ACHN (cell line): ENCODE data around the gene DARS2.
A peak's percentile ranks its signal among the peaks of the same experiment; 100 is the strongest.
"Not testable (repeated sequence)": the region's sequence is repeated elsewhere in the genome, so short reads cannot be mapped to it uniquely, and the experiment has no call there.

Source experiments
- DNase-seq: peaks from one replicate; pipeline ENCODE4 v3.0.0-alpha.2; 2015
- in situ Hi-C: cut with HindIII; loops from 2 replicates; pipeline ENCODE4 v1.10.0; 2017; ENCODE audit warnings: low sequenced_read_pairs, low pct_ligation_motif_present, low pct_unique_long_range_greater_than_20kb

DARS2 gene

GRCh38 chr1:173824315-173825081 lies at the start of gene DARS2, which contains the start of gene CENPL:
Gene DARS2 (plus strand): TSS chr1:173824673. CDS start chr1:173825230, 557 bp downstream.
Gene CENPL (minus strand): TSS chr1:173824883. CDS start chr1:173811299, 13,584 bp downstream.
- in situ Hi-C loops = no loop called here
- peak; percentile 99 for DNase-seq

GRCh38 chr1:173775578-173776226 lies 48.8 kb upstream of the DARS2 start:
- no peak for DNase-seq
- in situ Hi-C loops = no loop called here

GRCh38 chr1:173779936-173780335 lies 44.5 kb upstream of the DARS2 start:
- in situ Hi-C loops = no loop called here
- DNase-seq = no peak

- no peak for DNase-seq
- in situ Hi-C loops = no loop called here
Measured at GRCh38 chr1:173784997-173785396, 39.5 kb upstream of the DARS2 start.

- in situ Hi-C loops = no loop called here
Measured at GRCh38 chr1:173789841-173790240, 34.6 kb upstream of the DARS2 start.

GRCh38 chr1:173798078-173798477 lies 26.4 kb upstream of the DARS2 start:
- in situ Hi-C loops = no loop called here
- DNase-seq = no peak

More at GRCh38 chr1:173789841-173790240, 34.6 kb upstream of the DARS2 start:
- no peak for DNase-seq

- in situ Hi-C loops, DNase-seq: not testable (repeated sequence)
Measured at GRCh38 chr1:173799995-173800394, 24.5 kb upstream of the DARS2 start.

- no peak for DNase-seq
- in situ Hi-C loops = no loop called here
Measured at GRCh38 chr1:173802961-173803360, 21.5 kb upstream of the DARS2 start.

GRCh38 chr1:173813654-173814053 lies 10.8 kb upstream of the DARS2 start:
- in situ Hi-C loops, DNase-seq: not testable (repeated sequence)

GRCh38 chr1:173818459-173818858 lies 6.0 kb upstream of the DARS2 start:
- in situ Hi-C loops = no loop called here

GRCh38 chr1:173821680-173822079 lies 2.8 kb upstream of the DARS2 start:
- in situ Hi-C loops = no loop called here
- no peak for DNase-seq

More at GRCh38 chr1:173818459-173818858, 6.0 kb upstream of the DARS2 start:
- no peak for DNase-seq

- in situ Hi-C loops = no loop called here
- DNase-seq = no peak
Measured at GRCh38 chr1:173823781-173824314, 625 bp upstream of the DARS2 start.

GRCh38 chr1:173827611-173828010 lies 3.1 kb downstream of the DARS2 start:
- no peak for DNase-seq
- in situ Hi-C loops = no loop called here

- DNase-seq = no peak
- in situ Hi-C loops = no loop called here
Measured at GRCh38 chr1:173832748-173833147, 8.3 kb downstream of the DARS2 start.

GRCh38 chr1:173852105-173852504 lies 27.6 kb downstream of the DARS2 start:
- DNase-seq = no peak
- in situ Hi-C loops = no loop called here

- no peak for DNase-seq
- in situ Hi-C loops = no loop called here
Measured at GRCh38 chr1:173853074-173853473, 28.6 kb downstream of the DARS2 start.

- DNase-seq = no peak
- in situ Hi-C loops = no loop called here
Measured at GRCh38 chr1:173856014-173856413, 31.5 kb downstream of the DARS2 start.

GRCh38 chr1:173856903-173857302 lies 32.4 kb downstream of the DARS2 start:
- DNase-seq = no peak
- in situ Hi-C loops = no loop called here

- in situ Hi-C loops = no loop called here
- DNase-seq = no peak
Measured at GRCh38 chr1:173857363-173857917, 33.0 kb downstream of the DARS2 start.
